ENCODE data around the gene FAM131A.

GRCh38 chr3:184307915-184308314, 29.5 kb upstream of the FAM131A start:
- TF ChIP-seq POLR2AphosphoS5 (IDR thresholded peaks at IDR 0.05; ENCODE audit: insufficient read depth in 1 of 2, low read depth in 1 of 2) (no peak), POLR2A (IDR thresholded peaks at IDR 0.05) (no peak), CTCF (IDR thresholded peaks at IDR 0.05) (no peak)
